Prostate gland (tissue), 2 donors: Measurements from ENCODE around the gene CLSTN1. TPM values are rescaled to one million over a fixed set of nuclear protein-coding genes. Genes with fewer than 3 reads are reported as not detected.
A peak's percentile ranks its signal among the peaks of the same experiment; 100 is the strongest.

Experiments
- DNase-seq: peaks from one replicate; pipeline ENCODE4 v3.0.0-alpha.2; 2019; ENCODE audit warnings: low spot score
- H3K27ac ChIP-seq, 2 donors: fragments of 200-600 bp; sonication (generic); 2 replicates each; pipeline ENCODE4 v1.5.1; 2017 to 2019
- H3K27me3 ChIP-seq: fragments of 200-600 bp; sonication (generic); replicated peaks from 2 replicates; pipeline ENCODE4 v1.5.1; 2019; ENCODE audit not compliant: insufficient read depth
- H3K36me3 ChIP-seq, 2 donors: fragments of 200-600 bp; sonication (generic); 1 replicate in 1 of 2; 2 replicates in 1 of 2; pipeline versions ENCODE4 v1.5.1 to v1.8.1; 2017 to 2019
- H3K4me1 ChIP-seq: fragments of 200-600 bp; sonication (generic); replicated peaks from 2 replicates; pipeline ENCODE4 v1.5.1; 2019
- H3K4me3 ChIP-seq, 2 donors: fragments of 200-600 bp; sonication (generic); 2 replicates each; pipeline ENCODE4 v1.5.1; 2017 to 2019
- H3K9me3 ChIP-seq: fragments of 200-600 bp; sonication (generic); 2 replicates; pipeline ENCODE4 v1.5.1; 2017
- CTCF ChIP-seq, 4 experiments: fragments of 200-600 bp in 2 of 4; fragments of 450-650 bp in 2 of 4; sonication (generic) in 2 of 4; IDR thresholded peaks; 1 replicate in 3 of 4; 2 replicates in 1 of 4; pipeline ENCODE4 v1.5.1; 2016 to 2019; ENCODE audit warnings: antibody characterized with exemption in 4 of 4, mild to moderate bottlenecking in 2 of 4, moderate library complexity in 2 of 4
- POLR2A ChIP-seq: fragments of 450-650 bp; IDR thresholded peaks from one replicate; pipeline ENCODE4 v1.6.1; 2016; ENCODE audit warnings: antibody characterized with exemption, mild to moderate bottlenecking
- POLR2AphosphoS5 ChIP-seq: sonication (generic); formaldehyde crosslinking; IDR thresholded peaks from one replicate; pipeline ENCODE4 v1.6.1; 2017; ENCODE audit warnings: antibody characterized with exemption
- WGBS: methylation state at CpG from one replicate; pipeline ENCODE4 v1.1.5; 2018; 5-methylcytosine and 5-hydroxymethylcytosine counted together
- intact Hi-C: fragments of 100-400 bp; cut with DNase I; formaldehyde crosslinking; loops from one replicate; pipeline ENCODE4 v1.14.2; 2022
- total RNA-seq, 2 donors: library from RNA; depleted of rRNA; stranded (reverse); fragments of >200 nt; gene quantifications; one replicate each; pipeline ENCODE4 v1.1.0, GENCODE V29; 2016

The CLSTN1 gene
- total RNA-seq, 2 donors from 2014 or later = 133 to 230 TPM

GRCh38 chr1:9824702-9825089, 931 bp upstream of the CLSTN1 start:
- H3K4me3 ChIP-seq = peak overlapping the region; percentile 74 to 90
- TF ChIP-seq POLR2AphosphoS5 = no peak
- TF ChIP-seq POLR2A = no peak
- no peak for TF ChIP-seq CTCF (IDR thresholded peaks at IDR 0.05)
- no peaks in the 10 kb centered on the region for H3K36me3 ChIP-seq
- intact Hi-C loops = no loop called here
- 22% methylated on average over 12 of the region's 12 CpGs for WGBS
- DNase-seq = no peak
- no peaks in the 10 kb centered on the region for H3K27me3 ChIP-seq
- H3K27ac ChIP-seq = peak overlapping the region; percentile 94 to 95
- H3K9me3 ChIP-seq = no peaks in the 10 kb centered on the region
- peaks cover 7% of the 10 kb centered on the region for H3K4me1 ChIP-seq

DNA sequence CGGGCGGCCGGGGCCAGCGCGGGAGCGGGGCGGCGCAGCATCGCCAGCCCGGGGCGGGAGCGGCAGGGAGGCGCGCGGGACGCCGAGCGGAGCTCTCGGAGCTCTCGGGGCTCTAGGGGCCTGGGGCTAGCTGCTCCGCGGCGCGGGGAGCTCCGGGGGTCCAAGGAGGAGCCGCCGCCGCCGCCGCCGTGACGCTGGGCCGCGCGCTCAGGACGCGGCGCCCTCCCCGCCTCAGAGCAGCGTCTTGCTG, 147 bp downstream of the CLSTN1 start:
- Histone ChIP-seq H3K4me1 (peaks cover 7% of the 10 kb centered on the region), H3K27ac (peak overlapping the region; percentile 74 to 94), H3K36me3 (no peaks in the 10 kb centered on the region), H3K9me3 (no peaks in the 10 kb centered on the region), H3K4me3 (peak overlapping the region; percentile 74 to 90), H3K27me3 (no peaks in the 10 kb centered on the region)
- DNase-seq = no peak
- intact Hi-C loops = no loop called here
- under 1% methylated on average over 25 of the region's 40 CpGs for WGBS
- peak; percentile 82 for TF ChIP-seq POLR2A
- no peak for TF ChIP-seq CTCF (IDR thresholded peaks at IDR 0.05)

DNA sequence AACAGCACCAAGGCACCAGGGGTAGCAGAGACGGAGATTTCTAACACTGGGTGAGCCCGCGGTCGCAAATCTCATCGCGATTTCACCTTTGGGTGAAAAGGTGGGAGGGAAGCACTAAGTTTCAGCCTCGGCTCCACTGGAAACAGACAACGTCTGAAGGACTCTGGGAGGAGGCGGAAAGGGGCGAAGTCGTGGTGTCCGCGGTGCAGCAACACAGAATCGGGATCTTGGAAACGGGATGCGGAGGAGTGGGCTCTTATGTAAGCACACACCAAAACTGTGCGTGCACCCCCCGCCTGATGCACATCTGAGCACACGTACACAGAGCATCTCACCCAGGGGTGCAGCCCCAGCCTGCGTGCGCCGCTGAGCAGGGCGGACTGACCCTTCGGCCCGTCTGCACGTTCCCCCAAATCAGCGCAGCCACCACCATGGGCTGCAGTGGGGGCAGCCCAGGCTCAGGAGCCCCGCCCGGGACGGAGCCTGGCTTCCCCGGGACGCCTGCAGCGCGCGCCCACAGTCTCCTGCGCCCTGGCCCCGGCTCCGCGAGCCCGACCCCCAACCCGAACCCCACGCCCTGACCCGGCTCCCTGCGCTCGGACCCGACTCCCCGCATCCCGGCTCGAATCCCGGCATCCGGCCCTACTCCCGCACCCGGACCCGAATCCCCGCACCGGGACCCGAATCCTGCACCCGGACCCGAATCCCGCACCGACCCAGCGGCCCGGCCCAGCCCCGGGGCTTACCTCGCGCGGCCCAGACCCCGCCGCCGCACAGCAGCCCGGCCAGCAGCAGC, 670 bp downstream of the CLSTN1 start:
- no peak for DNase-seq
- Histone ChIP-seq H3K9me3 (no peaks in the 10 kb centered on the region), H3K27me3 (no peaks in the 10 kb centered on the region), H3K4me1 (peaks cover 7% of the 10 kb centered on the region), H3K27ac (peak overlapping the region; percentile 74 to 94), H3K4me3 (peak overlapping the region; percentile 74 to 90), H3K36me3 (no peaks in the 10 kb centered on the region)
- TF ChIP-seq CTCF (IDR thresholded peaks at IDR 0.05) (no peak), POLR2AphosphoS5 (no peak), POLR2A (peak; percentile 20)
- under 1% methylated on average over 47 of the region's 71 CpGs for WGBS
- intact Hi-C loops = no loop called here

DNA sequence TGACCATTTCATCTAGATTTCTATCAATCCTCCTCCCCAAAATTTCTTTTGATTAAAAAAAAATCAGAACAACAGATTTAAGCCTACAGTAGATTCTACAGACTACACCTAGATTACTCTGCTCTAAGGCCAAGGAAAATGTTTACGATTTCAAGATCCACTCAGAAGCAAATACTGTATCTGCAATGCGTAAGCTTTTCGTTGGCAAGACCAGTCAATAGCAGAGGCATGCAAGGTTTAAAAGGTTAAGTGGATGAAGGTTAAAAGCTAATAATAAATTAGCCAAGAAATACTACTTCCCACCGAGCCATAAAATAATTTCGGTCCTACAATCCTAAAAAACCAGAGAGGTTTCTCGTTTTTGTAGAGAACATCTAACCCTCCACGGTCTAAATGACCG, 1.3 kb downstream of the CLSTN1 start:
- H3K27ac ChIP-seq = peak overlapping the region; percentile 74 to 94
- H3K4me3 ChIP-seq = peak overlapping the region; percentile 74 to 90
- no peak for DNase-seq
- intact Hi-C loops = no loop called here
- peaks cover 7% of the 10 kb centered on the region for H3K4me1 ChIP-seq
- H3K36me3 ChIP-seq = no peaks in the 10 kb centered on the region
- no peaks in the 10 kb centered on the region for H3K9me3 ChIP-seq
- H3K27me3 ChIP-seq = no peaks in the 10 kb centered on the region
- WGBS = 2% methylated on average over 8 of the region's 8 CpGs
- TF ChIP-seq POLR2A = no peak
- peak in 1 of 4 experiments; percentile 4 for TF ChIP-seq CTCF (IDR thresholded peaks at IDR 0.05)
- peak; percentile 27 for TF ChIP-seq POLR2AphosphoS5

GRCh38 chr1:9821710-9822109, 2.1 kb downstream of the CLSTN1 start:
- intact Hi-C loops = no loop called here
- Histone ChIP-seq H3K27me3 (no peaks in the 10 kb centered on the region), H3K36me3 (no peaks in the 10 kb centered on the region), H3K4me1 (peaks cover 7% of the 10 kb centered on the region), H3K9me3 (no peaks in the 10 kb centered on the region), H3K27ac (peak overlapping the region in 1 of 2 donors; percentile 74), H3K4me3 (no peak overlapping the region)
- 61% methylated on average over 4 of the region's 4 CpGs for WGBS
- TF ChIP-seq POLR2A = no peak
- TF ChIP-seq CTCF (IDR thresholded peaks at IDR 0.05) = no peak
- no peak for TF ChIP-seq POLR2AphosphoS5
- no peak for DNase-seq
